ENCODE data around the gene SULT4A1.
"Not testable (repeated sequence)": the region's sequence is repeated elsewhere in the genome, so short reads cannot be mapped to it uniquely, and the experiment has no call there.

SULT4A1 gene

DNA sequence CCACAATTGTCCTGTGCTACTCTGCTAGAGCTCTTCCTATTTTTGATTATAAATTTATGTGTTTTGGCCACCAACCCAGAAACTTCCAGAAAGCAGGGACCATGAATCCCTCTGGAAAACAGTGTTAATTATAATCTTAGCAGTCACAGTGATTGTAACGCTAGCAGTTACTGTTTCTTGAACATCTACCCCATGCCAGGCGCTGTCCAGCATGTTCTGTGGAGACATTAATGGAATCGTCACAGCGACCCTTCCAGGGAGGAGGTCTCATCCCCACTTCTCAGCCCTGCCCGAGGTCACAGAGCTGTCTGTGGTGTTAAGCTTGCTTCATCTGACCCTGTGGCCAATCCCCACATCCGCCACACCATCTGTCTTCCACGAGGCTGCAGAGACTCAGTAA lies 43.4 kb upstream of the SULT4A1 start:
- WGBS, 2 donors (ENCODE audit: extremely low coverage in 2 of 2, insufficient read length in 2 of 2, insufficient replicate concordance in 1 of 2), result no CpG with 5 or more reads among the region's 7 CpGs
- no peak overlapping the region for H3K4me3 ChIP-seq (ENCODE audit: low read length in 2 of 2)
- H2AK5ac ChIP-seq (ENCODE audit: low read depth, low read length), result no peak overlapping the region
- no peak for DNase-seq (ENCODE audit: low spot score)
- no peak overlapping the region for H2AFZ ChIP-seq (ENCODE audit: low read length)
- no peak overlapping the region for H3K4me2 ChIP-seq (ENCODE audit: insufficient read depth, low read length, poor library complexity, severe bottlenecking)
- H3K79me1 ChIP-seq (ENCODE audit: low read depth, low read length), result no peaks in the 10 kb centered on the region
- no peak overlapping the region for H3K14ac ChIP-seq (ENCODE audit: low read length)
- H3K36me3 ChIP-seq (replicated peaks in 1 of 2; ENCODE audit: control insufficient read depth in 2 of 2, insufficient read depth in 2 of 2, low read length in 2 of 2), result no peaks in the 10 kb centered on the region
- H2BK12ac ChIP-seq (ENCODE audit: low read length), result no peak overlapping the region
- H3K4ac ChIP-seq (ENCODE audit: low read length), result no peak overlapping the region
- H2BK120ac ChIP-seq (ENCODE audit: low read depth, low read length), result no peak overlapping the region
- no peak overlapping the region for H2BK5ac ChIP-seq (ENCODE audit: low read length)
- H3K4me1 ChIP-seq (ENCODE audit: control insufficient read depth in 2 of 2, insufficient read depth in 1 of 2, low read depth in 1 of 2, low read length in 2 of 2), result no peaks in the 10 kb centered on the region
- no peak overlapping the region for H3K9ac ChIP-seq (ENCODE audit: low read depth, low read length, poor library complexity)
- H3K18ac ChIP-seq (ENCODE audit: low read length), result no peak overlapping the region
- peaks cover 0 to 15% (median 0%) of the 10 kb centered on the region in 3 experiments for H3K27me3 ChIP-seq (ENCODE audit: control insufficient read depth in 3 of 3, insufficient read depth in 3 of 3, low read depth in 1 of 3, low read length in 3 of 3)
- no peak overlapping the region for H3K27ac ChIP-seq (replicated peaks; ENCODE audit: low read length)
- no peak overlapping the region for H3K23ac ChIP-seq (ENCODE audit: low read depth, low read length, poor library complexity)
- H3K9me3 ChIP-seq (replicated peaks in 1 of 2; ENCODE audit: control insufficient read depth in 2 of 2, insufficient read depth in 1 of 2, low read depth in 1 of 2, low read length in 2 of 2), result no peaks in the 10 kb centered on the region
- H4K91ac ChIP-seq (ENCODE audit: low read depth, low read length, poor library complexity), result no peak overlapping the region
- no peak overlapping the region for H2BK15ac ChIP-seq (ENCODE audit: low read length)
- no peak overlapping the region for H4K8ac ChIP-seq (ENCODE audit: low read depth, low read length)

DNA sequence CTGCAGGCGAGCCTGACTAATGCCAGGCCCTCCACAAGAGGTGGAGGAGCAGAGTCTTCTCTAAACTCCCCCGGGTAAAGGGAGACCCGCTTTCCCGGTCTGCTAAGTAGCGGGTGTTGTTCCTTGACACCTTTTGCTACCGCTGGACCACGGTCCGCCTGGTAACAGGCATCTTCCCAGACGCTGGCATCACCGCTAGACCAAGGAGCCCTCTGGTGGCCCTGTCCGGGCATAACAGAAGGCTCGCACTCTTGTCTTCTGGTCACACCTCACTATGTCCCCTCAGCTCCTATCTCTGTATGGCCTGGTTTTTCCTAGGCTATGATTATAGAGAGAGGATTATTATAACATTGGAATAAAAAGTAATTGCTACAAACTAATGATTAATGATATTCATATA lies 42.1 kb upstream of the SULT4A1 start:
- peaks cover 0 to 19% (median 0%) of the 10 kb centered on the region in 3 experiments for H3K27me3 ChIP-seq (ENCODE audit: control insufficient read depth in 3 of 3, insufficient read depth in 3 of 3, low read depth in 1 of 3, low read length in 3 of 3)
- H2BK12ac ChIP-seq (ENCODE audit: low read length); H3K9me3 ChIP-seq (replicated peaks in 1 of 2; ENCODE audit: control insufficient read depth in 2 of 2, insufficient read depth in 1 of 2, low read depth in 1 of 2, low read length in 2 of 2); H3K36me3 ChIP-seq (replicated peaks in 1 of 2; ENCODE audit: control insufficient read depth in 2 of 2, insufficient read depth in 2 of 2, low read length in 2 of 2); H3K4me1 ChIP-seq (ENCODE audit: control insufficient read depth in 2 of 2, insufficient read depth in 1 of 2, low read depth in 1 of 2, low read length in 2 of 2); H4K8ac ChIP-seq (ENCODE audit: low read depth, low read length); H3K4ac ChIP-seq (ENCODE audit: low read length); H3K27ac ChIP-seq (replicated peaks; ENCODE audit: low read length); H3K4me2 ChIP-seq (ENCODE audit: insufficient read depth, low read length, poor library complexity, severe bottlenecking); H4K91ac ChIP-seq (ENCODE audit: low read depth, low read length, poor library complexity); H2AK5ac ChIP-seq (ENCODE audit: low read depth, low read length); H3K18ac ChIP-seq (ENCODE audit: low read length); H3K4me3 ChIP-seq (ENCODE audit: low read length in 2 of 2); H2BK120ac ChIP-seq (ENCODE audit: low read depth, low read length); H3K79me1 ChIP-seq (ENCODE audit: low read depth, low read length); H2BK15ac ChIP-seq (ENCODE audit: low read length); H2BK5ac ChIP-seq (ENCODE audit: low read length); DNase-seq (ENCODE audit: low spot score); H2AFZ ChIP-seq (ENCODE audit: low read length); H3K9ac ChIP-seq (ENCODE audit: low read depth, low read length, poor library complexity); H3K14ac ChIP-seq (ENCODE audit: low read length); H3K23ac ChIP-seq (ENCODE audit: low read depth, low read length, poor library complexity): not testable (repeated sequence)
- WGBS, 2 donors (ENCODE audit: extremely low coverage in 2 of 2, insufficient read length in 2 of 2, insufficient replicate concordance in 1 of 2), result no CpG with 5 or more reads among the region's 12 CpGs

- peaks cover 0 to 20% (median 0%) of the 10 kb centered on the region in 3 experiments for H3K27me3 ChIP-seq (ENCODE audit: control insufficient read depth in 3 of 3, insufficient read depth in 3 of 3, low read depth in 1 of 3, low read length in 3 of 3)
- not testable (repeated sequence) for H3K27ac ChIP-seq (replicated peaks; ENCODE audit: low read length)
Observed at GRCh38 chr22:43903033-43903432, 40.7 kb upstream of the SULT4A1 start.

GRCh38 chr22:43901976-43902643 lies 39.8 kb upstream of the SULT4A1 start:
- Histone ChIP-seq H3K27me3 (ENCODE audit: control insufficient read depth in 3 of 3, insufficient read depth in 3 of 3, low read depth in 1 of 3, low read length in 3 of 3) (peaks cover 0 to 23% (median 0%) of the 10 kb centered on the region in 3 experiments), H2BK120ac (ENCODE audit: low read depth, low read length) (no peak overlapping the region), H3K14ac (ENCODE audit: low read length) (no peak overlapping the region), H2BK5ac (ENCODE audit: low read length) (no peak overlapping the region), H3K4me3 (ENCODE audit: low read length in 2 of 2) (no peak overlapping the region), H2AFZ (ENCODE audit: low read length) (no peak overlapping the region), H3K4me1 (ENCODE audit: control insufficient read depth in 2 of 2, insufficient read depth in 1 of 2, low read depth in 1 of 2, low read length in 2 of 2) (no peaks in the 10 kb centered on the region), H2AK5ac (ENCODE audit: low read depth, low read length) (no peak overlapping the region), H3K4ac (ENCODE audit: low read length) (no peak overlapping the region), H3K79me1 (ENCODE audit: low read depth, low read length) (no peaks in the 10 kb centered on the region), H3K27ac (replicated peaks; ENCODE audit: low read length) (no peak overlapping the region), H4K91ac (ENCODE audit: low read depth, low read length, poor library complexity) (no peak overlapping the region), H2BK12ac (ENCODE audit: low read length) (no peak overlapping the region), H3K36me3 (replicated peaks in 1 of 2; ENCODE audit: control insufficient read depth in 2 of 2, insufficient read depth in 2 of 2, low read length in 2 of 2) (no peaks in the 10 kb centered on the region), H2BK15ac (ENCODE audit: low read length) (no peak overlapping the region), H3K18ac (ENCODE audit: low read length) (no peak overlapping the region), H3K23ac (ENCODE audit: low read depth, low read length, poor library complexity) (no peak overlapping the region), H3K4me2 (ENCODE audit: insufficient read depth, low read length, poor library complexity, severe bottlenecking) (no peak overlapping the region), H3K9me3 (replicated peaks in 1 of 2; ENCODE audit: control insufficient read depth in 2 of 2, insufficient read depth in 1 of 2, low read depth in 1 of 2, low read length in 2 of 2) (no peaks in the 10 kb centered on the region), H3K9ac (ENCODE audit: low read depth, low read length, poor library complexity) (no peak overlapping the region), H4K8ac (ENCODE audit: low read depth, low read length) (no peak overlapping the region)
- DNase-seq (ENCODE audit: low spot score), result no peak
- no CpG with 5 or more reads among the region's 5 CpGs for WGBS, 2 donors (ENCODE audit: extremely low coverage in 2 of 2, insufficient read length in 2 of 2, insufficient replicate concordance in 1 of 2)

More at GRCh38 chr22:43903033-43903432, 40.7 kb upstream of the SULT4A1 start:
- H3K4ac ChIP-seq (ENCODE audit: low read length); H2BK12ac ChIP-seq (ENCODE audit: low read length); H3K4me2 ChIP-seq (ENCODE audit: insufficient read depth, low read length, poor library complexity, severe bottlenecking); H3K36me3 ChIP-seq (replicated peaks in 1 of 2; ENCODE audit: control insufficient read depth in 2 of 2, insufficient read depth in 2 of 2, low read length in 2 of 2); H4K91ac ChIP-seq (ENCODE audit: low read depth, low read length, poor library complexity); H3K23ac ChIP-seq (ENCODE audit: low read depth, low read length, poor library complexity); H4K8ac ChIP-seq (ENCODE audit: low read depth, low read length); H3K9ac ChIP-seq (ENCODE audit: low read depth, low read length, poor library complexity); H3K4me1 ChIP-seq (ENCODE audit: control insufficient read depth in 2 of 2, insufficient read depth in 1 of 2, low read depth in 1 of 2, low read length in 2 of 2); DNase-seq (ENCODE audit: low spot score); H3K9me3 ChIP-seq (replicated peaks in 1 of 2; ENCODE audit: control insufficient read depth in 2 of 2, insufficient read depth in 1 of 2, low read depth in 1 of 2, low read length in 2 of 2); H2AK5ac ChIP-seq (ENCODE audit: low read depth, low read length); H2BK120ac ChIP-seq (ENCODE audit: low read depth, low read length); H2BK15ac ChIP-seq (ENCODE audit: low read length); H2AFZ ChIP-seq (ENCODE audit: low read length); H2BK5ac ChIP-seq (ENCODE audit: low read length); H3K4me3 ChIP-seq (ENCODE audit: low read length in 2 of 2); H3K18ac ChIP-seq (ENCODE audit: low read length); H3K79me1 ChIP-seq (ENCODE audit: low read depth, low read length); H3K14ac ChIP-seq (ENCODE audit: low read length): not testable (repeated sequence)
- no CpG with 5 or more reads among the region's 12 CpGs for WGBS, 2 donors (ENCODE audit: extremely low coverage in 2 of 2, insufficient read length in 2 of 2, insufficient replicate concordance in 1 of 2)
